ENCODE measurements around the gene TIGD7.

Gene TIGD7
- 5.3 to 14.5 reads per million in 2 donors for total RNA-seq

GRCh38 chr16:3305109-3306068 is at the start of gene TIGD7, which contains the start of gene ZNF75A:
TSS of gene TIGD7 (minus strand) at chr16:3305430. CDS start at chr16:3300614, 4,816 bp downstream.
TSS of gene ZNF75A (plus strand) at chr16:3305497. CDS start at chr16:3308429, 2,932 bp downstream.
- DNase-seq: peak; percentile 62

- no peak for DNase-seq
Observed at GRCh38 chr16:3349175-3349574, 43.9 kb upstream of the TIGD7 start.

- DNase-seq: no peak
Observed at GRCh38 chr16:3348547-3349167, 43.4 kb upstream of the TIGD7 start.

DNA sequence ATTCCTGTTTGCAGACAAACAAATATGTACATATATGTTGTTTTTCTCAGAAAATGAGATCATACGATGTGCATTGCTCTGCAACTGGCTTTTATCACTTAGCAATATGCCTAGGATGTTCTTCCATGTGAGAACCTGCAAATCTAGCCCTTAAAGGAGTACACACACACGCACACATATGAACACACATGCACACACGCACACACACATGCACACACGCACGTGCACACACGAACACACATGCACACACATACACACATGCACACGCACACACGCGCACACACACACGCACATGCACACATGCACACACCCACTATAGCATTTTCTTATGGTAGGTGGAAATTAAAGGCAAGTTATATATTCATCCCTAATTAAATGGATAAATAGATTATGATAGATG is 42.4 kb upstream of the TIGD7 start:
- no peak for DNase-seq

GRCh38 chr16:3346041-3346440 is 40.8 kb upstream of the TIGD7 start:
- no peak for DNase-seq

GRCh38 chr16:3328643-3329042 is 23.4 kb upstream of the TIGD7 start:
- DNase-seq: no peak

DNA sequence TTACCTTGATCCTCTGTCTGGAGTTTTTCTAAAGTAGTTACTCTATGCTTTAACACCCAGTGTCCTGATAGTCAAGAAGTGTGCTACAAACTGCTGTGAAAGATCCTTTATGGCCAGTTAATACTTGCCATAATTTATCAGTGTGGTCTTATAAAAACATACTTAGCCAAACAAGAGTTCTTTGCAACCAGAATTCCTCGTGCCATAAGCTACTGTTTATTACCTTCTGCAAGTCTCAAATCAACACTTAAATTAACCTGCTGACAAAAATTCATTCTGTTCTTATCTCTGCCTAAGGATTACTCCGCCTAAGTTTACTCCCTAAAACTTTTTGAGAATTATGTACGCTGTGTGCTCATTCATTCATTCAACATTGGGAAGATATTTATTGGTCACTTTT is 22.9 kb upstream of the TIGD7 start:
- no peak for DNase-seq

- no peak for DNase-seq
Observed at GRCh38 chr16:3327514-3327913, 22.3 kb upstream of the TIGD7 start.

DNA sequence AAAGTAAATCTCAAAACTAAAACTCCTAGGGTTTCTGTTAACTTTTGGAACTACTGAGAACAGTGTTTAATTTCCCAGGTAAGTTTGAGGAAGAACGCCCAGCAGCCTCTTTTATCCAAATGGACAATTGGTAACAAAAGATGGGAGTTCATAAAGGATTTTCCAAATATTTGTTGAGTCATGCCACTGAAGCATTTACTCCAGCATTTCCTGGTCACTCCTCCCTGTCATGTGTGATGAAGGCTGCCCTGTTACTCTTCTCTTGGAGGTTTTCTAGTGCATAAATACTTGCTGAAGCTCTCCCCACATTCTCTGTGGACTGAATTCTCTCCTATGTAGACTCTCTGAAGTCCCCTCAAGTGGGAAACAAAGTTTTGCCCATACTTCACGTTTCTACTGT is 16.6 kb upstream of the TIGD7 start:
- DNase-seq: no peak

DNA sequence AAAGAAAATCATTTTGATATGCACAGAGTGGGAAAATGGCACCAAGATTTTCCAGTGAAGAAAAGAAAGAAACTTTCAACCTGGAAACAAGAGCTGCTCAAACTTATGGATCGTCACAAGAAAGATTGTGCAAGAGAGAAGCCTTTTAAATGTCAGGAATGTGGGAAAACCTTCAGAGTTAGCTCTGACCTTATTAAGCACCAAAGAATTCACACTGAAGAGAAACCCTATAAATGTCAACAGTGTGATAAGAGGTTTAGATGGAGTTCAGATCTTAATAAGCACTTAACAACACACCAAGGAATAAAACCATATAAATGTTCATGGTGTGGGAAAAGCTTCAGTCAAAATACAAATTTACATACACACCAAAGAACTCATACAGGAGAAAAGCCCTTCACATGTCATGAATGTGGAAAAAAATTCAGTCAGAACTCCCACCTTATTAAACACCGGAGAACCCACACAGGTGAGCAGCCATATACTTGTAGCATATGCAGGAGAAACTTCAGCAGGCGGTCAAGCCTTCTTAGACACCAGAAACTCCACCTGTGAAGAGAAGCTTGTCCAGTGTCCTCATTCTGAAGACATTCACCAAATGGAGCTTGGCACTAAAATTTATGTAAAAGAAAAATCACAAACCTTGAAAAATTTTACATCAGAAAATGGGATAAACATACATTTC is 12.2 kb upstream of the TIGD7 start:
- no peak for DNase-seq

DNA sequence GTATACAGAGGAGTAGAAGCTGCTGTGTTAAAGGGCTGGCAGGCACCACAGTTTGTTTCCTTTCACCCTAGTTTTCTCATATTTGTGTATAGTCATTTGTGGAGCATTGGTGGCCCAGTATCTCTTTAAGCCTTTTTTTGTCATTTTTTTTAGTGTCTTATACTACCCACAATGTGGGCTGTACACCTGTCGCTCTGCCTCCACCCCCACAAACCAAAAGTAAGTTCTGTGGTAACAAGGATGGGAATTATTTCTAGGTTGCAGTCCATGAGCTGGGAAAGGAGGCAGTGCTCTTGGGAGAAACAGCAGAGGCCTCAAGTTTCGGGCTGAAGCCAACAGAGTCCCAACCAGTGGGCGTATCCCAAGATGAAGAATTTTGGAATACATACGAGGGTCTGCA is 6.3 kb upstream of the TIGD7 start:
- no peak for DNase-seq

DNA sequence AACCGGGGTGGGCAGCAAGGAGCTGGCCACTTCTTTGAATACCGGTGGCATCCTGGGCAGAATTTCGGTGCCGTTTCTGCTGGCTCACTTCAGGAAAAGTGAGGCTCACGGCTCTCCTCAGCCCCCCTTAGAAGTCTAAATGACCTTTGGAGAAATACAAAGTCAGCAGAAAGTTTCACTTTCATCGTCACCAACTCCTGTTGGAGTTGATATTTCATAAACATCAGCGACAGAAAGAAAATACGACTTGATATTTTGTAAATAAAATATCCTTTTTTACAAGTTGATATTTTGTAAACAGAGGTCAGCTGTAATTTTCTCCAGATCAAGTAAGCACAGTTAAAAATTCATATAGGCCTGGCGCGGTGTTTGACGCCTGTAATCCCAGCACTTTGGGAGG is 848 bp upstream of the TIGD7 start:
- DNase-seq: no peak

GRCh38 chr16:3304370-3304769 is 860 bp downstream of the TIGD7 start:
- DNase-seq: no peak

DNA sequence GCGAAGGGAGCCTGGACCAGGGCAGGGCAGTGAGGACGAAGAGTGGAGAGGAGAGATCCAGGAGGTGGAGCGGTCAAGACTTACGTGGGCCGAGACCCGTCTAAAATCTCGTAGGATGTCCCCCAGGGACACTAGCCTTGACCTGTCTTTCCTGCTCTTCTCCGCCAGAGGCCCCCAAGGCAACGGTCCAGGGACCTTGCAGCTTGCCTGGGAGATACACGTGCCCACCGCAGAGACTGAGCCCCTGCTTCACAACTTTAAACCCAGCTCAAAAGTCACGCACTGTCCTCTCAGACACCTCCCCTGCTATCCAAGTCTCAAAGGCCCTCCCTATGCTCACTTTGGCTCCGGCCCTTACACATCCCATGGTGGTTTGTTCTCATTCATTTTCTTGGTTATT is 9.4 kb downstream of the TIGD7 start:
- DNase-seq: no peak

- DNase-seq: no peak
Observed at GRCh38 chr16:3295209-3295608, 10.0 kb downstream of the TIGD7 start.

DNA sequence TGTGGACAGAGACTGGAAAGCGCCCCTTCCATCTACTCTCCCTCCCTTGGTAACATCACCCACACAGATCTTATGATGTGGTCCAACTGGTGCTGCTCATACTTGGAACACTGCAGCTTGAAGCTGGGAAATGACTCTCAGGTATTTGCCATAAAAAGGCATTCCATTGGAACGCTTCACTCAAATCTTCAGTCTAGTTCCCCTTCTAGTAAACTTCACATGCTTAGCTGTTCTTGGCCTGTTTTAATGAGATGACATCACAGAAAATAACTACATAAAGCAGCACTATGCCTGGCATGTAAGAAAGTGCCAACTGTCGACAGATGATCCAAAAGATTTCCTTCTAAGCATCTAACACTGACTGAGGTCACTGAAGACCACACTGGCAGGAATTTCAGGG is 12.6 kb downstream of the TIGD7 start:
- DNase-seq: no peak

GRCh38 chr16:3289998-3290673 is 15.1 kb downstream of the TIGD7 start:
- no peak for DNase-seq

DNA sequence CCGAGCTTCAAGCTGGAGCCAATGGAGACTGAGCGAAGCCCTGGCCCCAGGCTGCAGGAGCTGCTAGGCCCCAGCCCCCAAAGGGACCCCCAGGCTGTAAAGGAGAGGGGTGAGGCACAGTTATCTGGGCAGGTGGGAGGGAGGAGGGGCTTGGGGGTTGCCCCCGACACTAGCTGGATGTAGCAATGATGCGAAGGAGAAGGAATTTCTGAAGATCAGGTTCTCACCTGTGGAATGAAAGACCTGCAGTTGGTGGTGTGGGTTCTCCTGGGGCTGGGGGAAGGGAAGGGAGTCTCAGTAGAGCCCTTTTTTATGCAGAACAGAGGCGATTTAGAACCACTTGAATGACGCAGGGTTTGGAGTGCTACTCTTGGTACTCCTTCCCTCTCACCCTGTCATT is 20.1 kb downstream of the TIGD7 start:
- DNase-seq: no peak

DNA sequence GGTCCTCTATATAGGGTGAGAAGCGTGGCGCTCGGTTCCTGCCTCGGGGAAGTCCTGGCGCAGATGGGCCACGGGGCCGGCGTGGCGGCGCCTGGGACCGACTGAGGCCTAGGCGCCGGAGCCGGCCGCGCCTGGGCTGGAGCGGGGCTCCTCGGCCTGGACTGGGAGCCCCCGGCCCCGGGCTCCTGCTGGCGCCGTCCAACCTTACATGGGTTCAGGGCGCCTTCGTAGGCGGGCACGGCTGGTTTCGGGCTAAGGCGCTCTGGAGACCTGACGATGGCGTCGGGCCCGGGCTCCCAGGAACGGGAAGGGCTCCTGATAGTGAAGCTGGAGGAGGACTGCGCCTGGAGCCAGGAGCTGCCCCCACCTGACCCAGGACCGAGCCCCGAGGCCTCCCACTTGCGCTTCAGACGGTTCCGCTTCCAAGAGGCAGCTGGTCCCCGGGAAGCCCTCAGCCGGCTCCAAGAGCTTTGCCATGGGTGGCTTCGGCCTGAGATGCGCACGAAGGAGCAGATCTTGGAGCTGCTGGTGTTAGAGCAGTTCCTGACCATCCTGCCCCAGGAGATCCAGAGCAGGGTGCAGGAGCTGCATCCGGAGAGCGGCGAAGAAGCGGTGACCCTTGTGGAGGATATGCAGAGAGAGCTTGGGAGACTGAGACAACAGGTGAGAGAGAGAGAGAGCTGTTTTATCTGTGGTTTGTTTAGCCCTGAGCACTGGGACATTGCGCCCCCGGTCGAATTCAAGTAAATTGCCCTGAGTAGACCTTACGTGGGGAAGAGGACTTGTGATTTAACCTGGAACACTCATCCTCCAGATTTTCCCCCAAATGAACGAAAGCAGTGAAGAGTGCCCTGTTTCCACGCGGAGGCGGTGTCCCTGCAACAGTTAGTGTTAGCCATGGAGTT is 21.4 kb downstream of the TIGD7 start:
- DNase-seq: no peak

DNA sequence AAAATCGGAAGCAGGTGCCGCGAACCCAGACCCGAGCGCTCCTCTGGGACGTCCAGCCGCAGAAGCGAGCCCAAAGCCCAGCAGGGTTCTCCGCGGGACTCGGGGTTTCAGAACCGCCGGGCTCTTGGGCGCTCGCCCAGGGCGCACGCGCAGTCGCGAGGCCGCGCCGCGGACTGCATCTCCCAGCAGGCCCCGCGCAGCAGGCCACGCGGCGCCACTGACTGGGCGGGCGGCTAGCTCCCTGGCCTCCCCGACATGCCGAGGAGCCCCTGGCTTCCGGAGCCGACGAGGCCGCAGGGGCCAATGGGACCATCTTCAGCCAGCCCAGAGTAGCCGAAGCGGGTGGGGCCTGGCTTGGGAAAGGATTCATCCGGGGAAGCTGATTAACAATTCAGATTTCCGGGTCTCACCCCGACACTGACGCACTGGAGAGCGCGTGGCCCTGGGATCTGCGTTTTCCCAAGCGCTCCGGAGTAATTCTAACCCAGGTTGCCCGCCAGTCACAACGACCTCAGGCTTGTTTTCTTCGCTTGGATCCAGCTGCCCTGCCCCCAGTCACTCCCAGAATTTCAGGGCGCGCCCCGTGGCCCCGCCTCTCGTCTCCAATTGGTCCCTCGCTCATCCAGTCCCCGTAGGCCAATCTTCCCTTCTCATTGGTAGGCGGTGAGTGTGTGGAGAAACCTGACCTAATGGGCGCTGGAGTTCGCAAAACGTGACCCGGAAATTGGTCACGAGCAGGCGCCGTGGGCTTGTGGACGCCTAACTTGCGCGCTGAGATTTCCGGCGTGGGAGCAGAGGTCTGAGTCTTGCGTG is 22.3 kb downstream of the TIGD7 start, which contains the start of gene ZNF263:
ZNF263 (plus strand) TSS at position 762 of the 813 bp plus-strand sequence. CDS start 328 bp downstream, outside the sequence.
- DNase-seq: peak; percentile 83

Measured in T-helper 9 cell (primary cell).